Measurements from ENCODE around the gene SPAG16. TPM values are rescaled to one million over a fixed set of nuclear protein-coding genes. Genes with fewer than 3 reads are reported as not detected.

Gene SPAG16
- total RNA-seq, 1 experiment from 2014 or later = 17.2 TPM

DNA sequence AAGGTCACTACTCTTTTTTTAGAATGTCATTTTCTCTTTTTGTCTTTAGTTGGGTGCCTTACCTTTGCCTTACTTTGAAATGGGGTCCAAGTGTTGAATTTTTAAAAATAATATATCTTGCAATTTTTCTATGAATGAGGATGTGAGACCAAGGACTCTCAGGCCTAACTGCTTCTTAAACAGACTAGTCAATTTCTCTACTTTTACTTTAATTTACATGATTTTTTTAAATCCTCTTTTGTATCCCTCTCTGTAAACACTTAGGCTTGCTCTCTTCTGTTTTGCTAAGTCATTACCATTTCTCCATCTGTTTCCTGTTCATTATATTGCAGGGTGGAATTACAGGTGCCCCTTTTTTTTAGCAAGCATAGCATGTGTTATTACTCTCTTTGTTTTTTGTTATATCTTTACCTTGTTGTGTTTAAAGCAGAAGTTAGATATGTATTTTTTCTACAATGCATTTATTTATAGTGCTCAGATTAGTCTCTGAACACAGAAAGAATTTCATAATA lies 261.8 kb downstream of the SPAG16 start:
- DNase-seq (no peak), ATAC-seq (no peak)
- H3K4me2 ChIP-seq (ENCODE audit: low read length) = no peak overlapping the region
- H3K4me3 ChIP-seq (ENCODE audit: low read length) = no peak overlapping the region
- intact Hi-C loops (cut with micrococcal nuclease) = no loop called here
- no peaks in the 10 kb centered on the region for H3F3A ChIP-seq (ENCODE audit: low read length, unreplicated experiment)
- H3K27me3 ChIP-seq (ENCODE audit: low read length) = no peaks in the 10 kb centered on the region
- TF ChIP-seq EZH2phosphoT487 (IDR thresholded peaks at IDR 0.05; ENCODE audit: borderline replicate concordance, low read length) = no peak
- no peak for TF ChIP-seq EZH2 (IDR thresholded peaks at IDR 0.05; ENCODE audit: low read length, unreplicated experiment)
- TF ChIP-seq, protein P1, sequence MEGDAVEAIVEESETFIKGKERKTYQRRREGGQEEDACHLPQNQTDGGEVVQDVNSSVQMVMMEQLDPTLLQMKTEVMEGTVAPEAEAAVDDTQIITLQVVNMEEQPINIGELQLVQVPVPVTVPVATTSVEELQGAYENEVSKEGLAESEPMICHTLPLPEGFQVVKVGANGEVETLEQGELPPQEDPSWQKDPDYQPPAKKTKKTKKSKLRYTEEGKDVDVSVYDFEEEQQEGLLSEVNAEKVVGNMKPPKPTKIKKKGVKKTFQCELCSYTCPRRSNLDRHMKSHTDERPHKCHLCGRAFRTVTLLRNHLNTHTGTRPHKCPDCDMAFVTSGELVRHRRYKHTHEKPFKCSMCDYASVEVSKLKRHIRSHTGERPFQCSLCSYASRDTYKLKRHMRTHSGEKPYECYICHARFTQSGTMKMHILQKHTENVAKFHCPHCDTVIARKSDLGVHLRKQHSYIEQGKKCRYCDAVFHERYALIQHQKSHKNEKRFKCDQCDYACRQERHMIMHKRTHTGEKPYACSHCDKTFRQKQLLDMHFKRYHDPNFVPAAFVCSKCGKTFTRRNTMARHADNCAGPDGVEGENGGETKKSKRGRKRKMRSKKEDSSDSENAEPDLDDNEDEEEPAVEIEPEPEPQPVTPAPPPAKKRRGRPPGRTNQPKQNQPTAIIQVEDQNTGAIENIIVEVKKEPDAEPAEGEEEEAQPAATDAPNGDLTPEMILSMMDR (conservative IDR thresholded peaks at IDR 0.05; ENCODE audit: low read depth, low read length) = no peak
- ChIA-PET POLR2A (ENCODE audit: unreplicated experiment) (no interaction called here), CTCF (no interaction called here)
- H2AFZ ChIP-seq (ENCODE audit: low read length) = no peak overlapping the region
- H3K4me1 ChIP-seq (ENCODE audit: insufficient read depth, low read length) = no peaks in the 10 kb centered on the region
- H3K9ac ChIP-seq (ENCODE audit: low read length) = no peak overlapping the region
- H4K20me1 ChIP-seq (ENCODE audit: low read length) = no peaks in the 10 kb centered on the region
- no peaks in the 10 kb centered on the region for H3K79me2 ChIP-seq (ENCODE audit: low read length)
- H3K27ac ChIP-seq (ENCODE audit: low read length) = no peak overlapping the region
- no peaks in the 10 kb centered on the region for H3K9me3 ChIP-seq (ENCODE audit: low read length)
- H3K36me3 ChIP-seq (ENCODE audit: low read depth, low read length) = no peaks in the 10 kb centered on the region
- H3K9me2 ChIP-seq (replicated peaks; ENCODE audit: low read length) = no peaks in the 10 kb centered on the region
- no TSS peak for BruUV-seq (replicated peaks)

DNA sequence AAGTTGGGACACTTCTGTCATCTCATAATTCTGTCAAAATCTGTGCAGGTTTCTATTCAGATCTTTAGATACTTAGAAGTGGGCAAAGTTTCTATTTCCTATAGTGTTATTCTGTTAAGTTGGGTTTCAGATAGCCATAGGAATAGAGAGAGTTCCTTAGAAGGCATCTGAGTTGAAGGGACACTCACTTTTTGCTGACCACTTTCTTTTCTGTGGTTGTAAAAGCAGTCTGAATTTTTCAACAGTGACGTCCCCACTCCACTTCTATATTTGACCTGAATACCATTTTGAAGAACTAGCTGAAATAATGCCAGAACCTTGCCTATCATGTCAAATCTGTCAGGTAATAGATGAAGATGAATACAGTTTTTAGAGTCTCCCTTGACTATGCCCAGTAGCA lies 267.3 kb downstream of the SPAG16 start:
- CTCF ChIA-PET = no interaction called here
- DNase-seq = no peak
- TF ChIP-seq, protein P1 (conservative IDR thresholded peaks at IDR 0.05; ENCODE audit: low read depth, low read length) = no peak
- TF ChIP-seq EZH2 (IDR thresholded peaks at IDR 0.05; ENCODE audit: low read length, unreplicated experiment) (no peak), EZH2phosphoT487 (IDR thresholded peaks at IDR 0.05; ENCODE audit: borderline replicate concordance, low read length) (no peak)

DNA sequence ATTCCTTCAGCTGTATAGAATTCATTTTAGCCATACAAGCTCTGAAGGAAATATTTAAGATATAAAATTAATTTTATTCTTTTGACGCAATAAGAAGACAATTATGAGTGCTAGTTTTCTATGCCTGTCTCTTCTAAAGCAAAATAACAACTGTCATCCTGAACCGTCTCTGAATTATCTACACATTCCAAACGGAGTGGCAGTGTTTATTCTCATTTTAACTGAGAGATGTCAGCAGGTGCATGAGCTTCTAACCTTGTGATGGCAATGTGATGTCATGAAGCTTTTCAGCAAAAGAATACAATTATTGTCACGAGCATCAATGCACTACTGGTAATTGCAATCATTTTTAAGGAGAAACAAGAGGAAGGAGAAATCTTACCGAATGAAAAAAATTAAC lies 274.8 kb downstream of the SPAG16 start:
- H3K79me2 ChIP-seq (ENCODE audit: low read length) = no peaks in the 10 kb centered on the region
- H3K9me2 ChIP-seq (replicated peaks; ENCODE audit: low read length) = no peaks in the 10 kb centered on the region
- H3K36me3 ChIP-seq (ENCODE audit: low read depth, low read length) = no peaks in the 10 kb centered on the region
- no TSS peak for BruUV-seq (replicated peaks)
- intact Hi-C loops (cut with micrococcal nuclease) = no loop called here
- ATAC-seq (no peak), DNase-seq (no peak)
- TF ChIP-seq EZH2 (IDR thresholded peaks at IDR 0.05; ENCODE audit: low read length, unreplicated experiment) = no peak
- no peak for TF ChIP-seq EZH2phosphoT487 (IDR thresholded peaks at IDR 0.05; ENCODE audit: borderline replicate concordance, low read length)
- TF ChIP-seq, protein P1 (conservative IDR thresholded peaks at IDR 0.05; ENCODE audit: low read depth, low read length) = no peak
- H2AFZ ChIP-seq (ENCODE audit: low read length) = no peak overlapping the region
- H3K27ac ChIP-seq (ENCODE audit: low read length) = no peak overlapping the region
- no peaks in the 10 kb centered on the region for H3K27me3 ChIP-seq (ENCODE audit: low read length)
- 0 out of 2 replicates have a peak, but pooled peaks cover 4% of the 10 kb centered on the region for H3K9me3 ChIP-seq (ENCODE audit: low read length)
- no peak overlapping the region for H3K4me3 ChIP-seq (ENCODE audit: low read length)
- CTCF ChIA-PET = no interaction called here
- H3K4me1 ChIP-seq (ENCODE audit: insufficient read depth, low read length) = no peaks in the 10 kb centered on the region; the same call in 1 of the 2 replicates
- no peaks in the 10 kb centered on the region for H4K20me1 ChIP-seq (ENCODE audit: low read length)
- POLR2A ChIA-PET (ENCODE audit: unreplicated experiment) = no interaction called here
- H3K9ac ChIP-seq (ENCODE audit: low read length) = no peak overlapping the region
- H3F3A ChIP-seq (ENCODE audit: low read length, unreplicated experiment) = no peaks in the 10 kb centered on the region
- no peak overlapping the region for H3K4me2 ChIP-seq (ENCODE audit: low read length)

More for the DNA sequence above, 267.3 kb downstream of the SPAG16 start:
- Histone ChIP-seq H3F3A (ENCODE audit: low read length, unreplicated experiment) (no peaks in the 10 kb centered on the region), H3K4me3 (ENCODE audit: low read length) (no peak overlapping the region), H3K36me3 (ENCODE audit: low read depth, low read length) (no peaks in the 10 kb centered on the region), H3K9ac (ENCODE audit: low read length) (no peak overlapping the region), H3K27ac (ENCODE audit: low read length) (no peak overlapping the region), H3K4me2 (ENCODE audit: low read length) (no peak overlapping the region), H3K27me3 (ENCODE audit: low read length) (no peaks in the 10 kb centered on the region), H2AFZ (ENCODE audit: low read length) (no peak overlapping the region), H3K4me1 (ENCODE audit: insufficient read depth, low read length) (no peaks in the 10 kb centered on the region), H3K79me2 (ENCODE audit: low read length) (no peaks in the 10 kb centered on the region), H3K9me3 (ENCODE audit: low read length) (0 out of 2 replicates have a peak, but pooled peaks cover 4% of the 10 kb centered on the region), H3K9me2 (replicated peaks; ENCODE audit: low read length) (no peaks in the 10 kb centered on the region), H4K20me1 (ENCODE audit: low read length) (no peaks in the 10 kb centered on the region)
- no TSS peak for BruUV-seq (replicated peaks)
- no peak for ATAC-seq
- intact Hi-C loops (cut with micrococcal nuclease) = no loop called here
- POLR2A ChIA-PET (ENCODE audit: unreplicated experiment) = no interaction called here
